ENCODE measurements around the gene NRIP1.

DNA sequence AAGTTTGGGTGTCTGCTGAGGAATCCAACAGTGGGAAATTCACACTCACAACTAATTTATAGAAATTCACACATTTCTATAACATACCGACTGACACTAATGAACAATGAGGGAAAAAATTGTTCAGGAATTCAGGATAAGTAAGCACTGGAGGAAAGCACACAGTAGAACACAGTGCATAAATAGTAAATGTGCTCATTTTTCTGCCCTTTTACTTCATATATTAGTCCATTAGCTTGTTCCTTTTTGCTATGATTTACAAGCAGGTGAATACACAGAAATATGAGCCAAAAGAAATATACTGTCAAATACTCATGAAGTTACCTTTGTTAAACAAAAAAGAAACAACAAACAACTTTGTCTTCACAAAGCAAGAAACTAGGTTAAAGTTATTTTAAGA is 11.3 kb downstream of the NRIP1 start:
- TF ChIP-seq, protein P1, sequence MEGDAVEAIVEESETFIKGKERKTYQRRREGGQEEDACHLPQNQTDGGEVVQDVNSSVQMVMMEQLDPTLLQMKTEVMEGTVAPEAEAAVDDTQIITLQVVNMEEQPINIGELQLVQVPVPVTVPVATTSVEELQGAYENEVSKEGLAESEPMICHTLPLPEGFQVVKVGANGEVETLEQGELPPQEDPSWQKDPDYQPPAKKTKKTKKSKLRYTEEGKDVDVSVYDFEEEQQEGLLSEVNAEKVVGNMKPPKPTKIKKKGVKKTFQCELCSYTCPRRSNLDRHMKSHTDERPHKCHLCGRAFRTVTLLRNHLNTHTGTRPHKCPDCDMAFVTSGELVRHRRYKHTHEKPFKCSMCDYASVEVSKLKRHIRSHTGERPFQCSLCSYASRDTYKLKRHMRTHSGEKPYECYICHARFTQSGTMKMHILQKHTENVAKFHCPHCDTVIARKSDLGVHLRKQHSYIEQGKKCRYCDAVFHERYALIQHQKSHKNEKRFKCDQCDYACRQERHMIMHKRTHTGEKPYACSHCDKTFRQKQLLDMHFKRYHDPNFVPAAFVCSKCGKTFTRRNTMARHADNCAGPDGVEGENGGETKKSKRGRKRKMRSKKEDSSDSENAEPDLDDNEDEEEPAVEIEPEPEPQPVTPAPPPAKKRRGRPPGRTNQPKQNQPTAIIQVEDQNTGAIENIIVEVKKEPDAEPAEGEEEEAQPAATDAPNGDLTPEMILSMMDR (IDR thresholded peaks at IDR 0.05), result no peak
- TF ChIP-seq EZH2phosphoT487 (IDR thresholded peaks at IDR 0.05) (no peak), EZH2 (IDR thresholded peaks at IDR 0.05) (no peak)
